HG03565 (cell line): ENCODE measurements around the gene VWC2.
"Not testable (repeated sequence)": the region's sequence is repeated elsewhere in the genome, so short reads cannot be mapped to it uniquely, and the experiment has no call there.

ENCODE experiments used
- ATAC-seq: cut with Tn5 transposase; IDR thresholded peaks from one replicate; pipeline ENCODE4 v1.9.1; 2021; ENCODE audit warnings: mild to moderate bottlenecking, moderate library complexity; ENCODE audit not compliant: unreplicated experiment

The VWC2 gene

DNA sequence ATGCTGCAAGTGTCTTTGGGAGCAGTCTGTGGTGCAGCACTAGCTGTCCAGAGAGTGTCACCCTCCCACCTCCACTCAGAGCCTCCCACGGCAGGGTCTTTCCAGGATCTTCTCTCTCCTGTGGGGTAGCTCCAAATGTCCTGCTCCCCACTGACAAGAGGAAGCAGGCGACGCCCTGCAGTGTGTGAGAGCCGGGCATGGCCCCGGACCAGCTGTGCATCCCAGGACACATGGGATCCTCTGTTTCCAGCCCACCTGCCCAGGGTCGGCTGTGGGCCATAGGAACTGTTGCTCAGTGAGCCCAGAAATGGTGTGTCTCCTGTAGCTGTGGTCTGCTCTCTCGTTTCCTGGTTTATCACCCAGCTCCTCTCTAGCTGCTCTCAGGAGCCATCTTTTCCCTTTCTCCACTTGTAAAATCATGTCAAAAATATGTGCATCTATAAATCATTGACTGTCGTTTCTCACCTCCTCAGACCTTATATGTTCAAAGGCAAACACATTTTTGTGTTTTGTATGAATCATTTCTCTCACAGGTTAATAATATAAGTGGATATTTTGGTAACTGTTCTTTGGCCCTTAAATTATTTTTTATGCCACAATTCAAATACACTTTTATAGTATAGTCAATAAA, 74.9 kb downstream of the VWC2 start:
- ATAC-seq: no peak

DNA sequence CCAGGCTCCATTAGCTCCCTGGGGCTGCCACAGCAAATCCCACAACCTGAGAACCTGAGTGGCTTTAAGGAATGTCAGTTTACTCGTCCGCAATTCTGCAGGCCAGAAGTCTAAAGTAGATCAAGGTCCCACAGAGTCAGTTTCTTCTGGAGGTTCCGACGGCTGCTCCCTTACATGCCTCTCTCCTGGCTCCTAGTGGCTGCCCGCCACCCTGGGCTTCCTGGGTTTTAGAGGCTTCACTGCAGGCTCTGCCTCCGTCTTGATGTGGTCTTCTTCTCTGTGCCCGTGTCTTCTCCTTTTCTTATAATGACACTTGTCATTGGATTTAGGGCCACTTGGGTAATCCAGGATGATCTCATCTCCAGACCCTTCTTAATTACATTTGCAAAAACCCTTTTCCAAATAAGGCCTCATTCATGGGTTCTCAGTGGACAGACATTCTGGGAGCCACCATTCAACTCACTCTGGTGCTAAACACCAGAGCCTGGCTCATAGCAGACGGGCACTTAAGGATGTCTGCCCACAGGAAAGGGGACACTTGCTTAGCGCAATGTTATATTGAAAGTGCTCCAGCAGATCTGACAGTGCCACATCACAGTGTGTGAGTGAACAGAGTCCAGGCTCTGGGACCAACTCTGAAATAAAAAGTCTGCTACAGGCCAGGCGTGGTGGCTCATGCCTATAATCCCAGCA, 77.6 kb downstream of the VWC2 start:
- ATAC-seq: no peak

- ATAC-seq: not testable (repeated sequence)
These were observed 78.1 kb downstream of the VWC2 start for GRCh38 chr7:49851614-49851934.

DNA sequence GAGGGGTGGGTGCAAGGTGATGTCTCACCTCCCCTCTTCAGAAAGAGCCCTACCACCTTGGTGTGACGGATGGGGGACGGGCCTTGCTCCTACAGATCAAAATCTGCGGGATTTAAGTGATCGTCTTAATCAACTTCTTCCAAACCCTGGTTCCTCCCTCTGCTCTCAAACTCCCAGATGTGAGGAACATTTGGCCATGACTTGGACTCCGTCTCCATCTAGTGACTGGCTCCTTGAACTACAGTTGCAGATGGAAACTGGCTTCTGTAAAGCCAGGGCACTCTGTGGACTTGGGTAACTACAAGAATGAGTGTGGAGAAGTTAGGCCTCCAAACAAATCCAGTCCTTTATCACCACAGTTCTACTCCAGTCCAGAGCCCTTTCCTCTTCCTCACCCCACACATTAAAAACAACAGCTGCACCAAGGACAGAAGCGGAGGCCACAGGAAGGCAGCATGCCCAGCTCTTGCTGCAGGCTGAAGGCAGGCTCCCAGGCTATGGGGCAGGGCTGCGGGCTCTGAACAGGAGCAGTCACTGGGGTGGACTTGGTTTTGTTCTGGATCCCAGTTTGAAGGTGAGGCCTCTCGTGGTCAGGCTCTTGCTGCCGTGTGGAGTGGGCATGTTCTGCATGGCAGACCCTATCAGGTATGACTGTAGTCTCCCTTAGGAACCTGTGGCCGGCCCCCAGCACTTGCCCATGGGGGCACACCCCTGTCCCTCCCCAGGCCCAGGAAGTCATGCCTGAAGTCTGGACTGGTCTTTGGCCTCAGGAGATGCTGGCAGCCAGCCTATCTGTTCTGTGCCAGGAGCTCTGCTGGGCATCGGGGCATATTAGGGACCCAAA, 79.4 kb downstream of the VWC2 start:
- ATAC-seq: peak; percentile 90

- no peak for ATAC-seq
These were observed 82.0 kb downstream of the VWC2 start for GRCh38 chr7:49855281-49855980.

DNA sequence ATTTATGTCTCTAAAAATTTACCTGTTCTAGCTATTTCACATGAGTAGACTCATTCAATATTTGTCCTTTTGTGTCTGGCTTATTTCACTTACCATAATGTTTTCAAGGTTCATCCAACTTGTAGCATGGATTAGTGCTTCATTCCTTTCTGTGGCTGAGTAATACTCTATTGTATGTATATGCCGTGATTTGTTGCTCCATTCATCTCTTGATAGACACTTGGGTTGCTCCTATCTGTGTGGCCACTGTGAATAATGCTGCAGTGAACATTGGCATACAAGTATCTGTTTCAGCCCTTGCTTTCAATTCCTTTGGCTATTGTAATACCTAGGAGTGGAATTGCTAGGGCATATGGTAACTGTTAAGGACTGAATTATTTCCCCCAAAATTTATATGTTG, 86.9 kb downstream of the VWC2 start:
- ATAC-seq: no peak

GRCh38 chr7:49866076-49866735, 92.8 kb downstream of the VWC2 start:
- ATAC-seq: no peak

DNA sequence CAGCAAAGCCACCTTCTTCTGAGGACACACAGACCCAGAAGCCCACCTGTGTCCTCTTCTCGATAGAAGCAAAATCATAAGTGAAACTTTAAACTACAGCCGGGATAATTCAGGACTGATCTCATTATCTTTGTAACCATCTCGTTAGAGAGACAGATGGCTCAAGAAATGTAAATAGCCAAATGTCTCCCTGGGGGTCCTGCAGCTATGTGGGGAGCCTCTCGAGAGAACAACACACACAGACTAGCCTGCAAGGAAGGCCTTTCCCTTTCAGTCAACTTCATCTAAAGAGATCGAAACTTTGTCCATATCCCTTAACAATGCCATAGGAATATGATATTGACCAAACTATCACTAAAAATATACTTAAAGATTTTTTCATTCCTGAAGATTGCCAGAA, 93.5 kb downstream of the VWC2 start:
- no peak for ATAC-seq

- ATAC-seq: no peak
These were observed 100.0 kb downstream of the VWC2 start for GRCh38 chr7:49873420-49873819.

GRCh38 chr7:49875336-49875735, 101.9 kb downstream of the VWC2 start:
- ATAC-seq: no peak

- ATAC-seq: no peak
These were observed 102.8 kb downstream of the VWC2 start for GRCh38 chr7:49876202-49876601.

DNA sequence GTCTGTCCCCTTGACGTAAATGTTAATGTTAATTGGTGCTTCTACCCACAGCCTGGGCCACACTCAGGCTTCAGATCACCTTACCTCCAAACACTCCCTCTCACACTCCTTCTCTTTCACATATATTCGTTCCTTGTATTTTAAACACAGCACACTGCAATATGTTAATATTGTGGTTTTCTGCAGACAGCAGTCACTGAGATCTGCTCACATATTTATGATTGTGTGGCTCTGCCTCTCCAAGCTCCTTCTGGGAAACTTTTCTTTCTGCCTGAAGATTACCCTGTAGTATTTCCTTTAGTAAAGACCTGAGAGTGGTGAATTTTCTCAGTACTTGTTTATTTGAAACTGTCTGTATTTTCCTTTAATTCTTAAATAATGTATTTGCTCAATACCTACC, 104.7 kb downstream of the VWC2 start:
- no peak for ATAC-seq

DNA sequence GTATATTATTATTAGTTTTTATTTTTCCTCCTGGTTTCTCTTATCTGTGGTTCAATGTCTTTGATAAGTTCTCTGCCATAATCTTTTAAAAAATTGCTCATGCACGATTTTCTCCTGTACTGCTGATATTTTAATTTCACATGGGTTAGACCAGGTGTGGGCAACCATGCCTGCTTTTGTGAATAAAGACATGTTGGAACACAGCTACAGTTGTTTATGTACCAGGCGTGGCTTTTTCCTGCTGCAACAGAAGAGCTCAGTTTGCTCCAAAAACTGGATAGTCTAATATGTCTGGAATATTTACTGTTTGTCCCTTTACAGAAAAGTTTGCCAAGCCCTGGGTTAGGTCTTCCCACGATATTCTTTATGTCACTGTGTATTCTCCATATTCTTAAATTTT, 105.2 kb downstream of the VWC2 start:
- ATAC-seq: no peak

- ATAC-seq: no peak
These were observed 110.5 kb downstream of the VWC2 start for GRCh38 chr7:49883933-49884332.

DNA sequence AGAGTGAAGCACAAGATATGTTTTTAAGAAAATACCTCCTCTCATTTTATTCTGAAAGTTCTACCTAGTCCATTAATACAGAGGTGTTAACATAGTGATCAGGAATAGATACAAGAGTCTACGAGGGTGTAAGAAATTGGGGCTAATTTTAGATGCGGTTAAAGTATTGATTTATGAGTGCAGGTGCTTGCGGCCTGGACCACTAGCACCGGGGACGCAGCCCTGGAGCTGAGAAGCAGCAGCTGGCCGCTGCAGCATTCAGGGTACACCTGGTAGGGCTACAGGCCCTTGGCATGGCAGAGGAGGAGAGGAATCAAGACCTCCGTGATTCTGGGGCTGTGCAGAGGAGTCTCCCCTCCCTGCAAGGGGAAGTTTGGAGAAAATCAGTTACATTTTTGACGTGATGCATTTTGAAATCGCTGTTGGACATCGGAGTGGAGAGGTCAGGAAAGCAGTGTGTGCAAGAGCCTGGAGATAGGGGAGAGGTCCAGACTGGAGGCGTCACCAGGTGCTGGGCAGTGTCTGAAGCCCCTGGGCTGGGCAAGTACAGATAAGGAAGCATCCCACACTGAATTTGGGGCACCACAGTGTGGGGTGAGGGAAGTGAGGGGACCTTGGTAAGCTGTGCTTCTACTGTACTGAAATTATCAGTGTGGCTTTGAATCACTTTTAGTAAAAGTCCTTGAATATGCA, 112.3 kb downstream of the VWC2 start:
- ATAC-seq: no peak

DNA sequence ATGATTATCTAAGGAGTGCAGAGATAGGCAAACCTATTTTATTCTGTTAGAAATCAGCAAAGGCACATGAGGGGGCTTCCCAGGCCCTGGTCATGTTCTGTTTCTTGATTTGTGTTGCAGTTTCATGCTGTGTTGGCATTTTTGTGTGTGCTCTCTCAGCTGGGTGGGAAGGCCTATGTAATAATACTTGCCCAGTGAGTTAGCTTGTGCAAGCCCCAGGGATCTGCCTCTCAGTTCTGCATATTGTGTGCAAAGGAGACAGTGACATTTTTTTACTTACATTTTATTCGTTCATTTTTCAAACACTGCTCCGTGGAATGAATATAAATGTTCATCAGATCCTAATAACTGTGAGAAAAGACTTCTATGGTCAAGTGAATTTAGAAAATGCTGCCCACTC, 119.0 kb downstream of the VWC2 start:
- ATAC-seq: no peak

- ATAC-seq: no peak
These were observed 119.7 kb downstream of the VWC2 start for GRCh38 chr7:49893131-49893530.

DNA sequence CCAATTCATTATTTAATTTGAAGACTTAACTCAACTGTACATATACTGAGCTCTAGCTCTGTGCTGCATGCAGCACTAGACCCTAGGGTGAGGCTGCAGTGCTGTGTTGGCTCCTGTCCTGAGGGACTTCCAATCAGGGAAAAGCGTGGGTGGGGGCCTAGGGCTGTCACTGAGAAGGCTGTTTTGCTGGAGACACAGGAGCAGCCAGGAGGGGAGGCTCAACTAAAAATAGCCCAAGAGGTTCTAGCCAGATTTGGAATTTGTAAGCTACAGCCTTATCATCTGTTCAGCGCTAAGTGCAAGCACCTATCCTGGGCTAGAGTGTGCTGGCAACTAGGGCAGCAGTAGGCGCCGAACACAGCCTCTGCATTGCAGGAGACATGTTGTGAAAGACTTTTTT, 121.1 kb downstream of the VWC2 start:
- no peak for ATAC-seq

DNA sequence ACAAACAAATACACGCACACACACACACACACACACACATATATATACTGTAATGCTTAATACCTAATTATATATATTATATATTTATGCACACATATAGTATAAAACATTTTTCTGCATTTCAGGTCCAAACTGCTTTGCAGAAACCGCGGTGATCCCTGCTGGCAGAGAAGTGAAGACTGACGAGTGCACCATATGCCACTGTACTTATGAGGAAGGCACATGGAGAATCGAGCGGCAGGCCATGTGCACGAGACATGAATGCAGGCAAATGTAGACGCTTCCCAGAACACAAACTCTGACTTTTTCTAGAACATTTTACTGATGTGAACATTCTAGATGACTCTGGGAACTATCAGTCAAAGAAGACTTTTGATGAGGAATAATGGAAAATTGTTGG, 138.5 kb downstream of the VWC2 start:
- no peak for ATAC-seq

DNA sequence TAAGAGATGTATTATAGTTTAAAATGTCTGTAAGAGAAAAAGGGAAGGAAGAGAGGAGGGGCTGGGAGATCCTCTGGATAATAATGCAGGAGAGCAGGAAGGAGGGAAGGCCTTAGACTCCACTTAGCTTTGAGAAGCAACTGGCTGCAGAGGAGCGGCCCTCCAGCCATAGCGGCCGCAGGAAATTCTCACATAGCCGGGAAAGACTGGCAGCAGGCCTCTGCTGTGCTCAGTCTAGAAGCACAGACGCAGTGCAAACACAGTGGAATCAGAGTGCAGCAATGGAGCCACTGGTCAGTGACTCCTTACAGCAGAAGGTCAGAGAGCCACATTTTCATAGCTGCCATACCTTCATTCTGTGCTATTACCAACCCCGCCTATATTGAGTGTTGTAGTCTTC, 153.3 kb downstream of the VWC2 start:
- ATAC-seq: no peak
